GM12878 (cell line): ENCODE measurements around the gene CNDP2. TPM values are rescaled to one million over a fixed set of nuclear protein-coding genes. Genes with fewer than 3 reads are reported as not detected.

Experiments
- CREM ChIP-seq: IDR thresholded peaks from 2 replicates; pipeline ENCODE4 v1.6.1; 2014; ENCODE audit warnings: antibody characterized with exemption, low read depth
- FOS ChIP-seq: IDR thresholded peaks from 3 replicates; pipeline ENCODE4 v1.6.1; 2011; ENCODE audit warnings: borderline replicate concordance; ENCODE audit not compliant: insufficient read length; ENCODE audit errors: extremely low read depth
- GABPA ChIP-seq: IDR thresholded peaks from 2 replicates; pipeline ENCODE4 v1.6.1; 2014; ENCODE audit warnings: antibody characterized with exemption, low read depth, mild to moderate bottlenecking, inconsistent platforms
- HDGF ChIP-seq: fragments of 450-650 bp; IDR thresholded peaks from 2 replicates; pipeline ENCODE4 v1.6.1; 2016; ENCODE audit warnings: antibody characterized with exemption
- IKZF2 ChIP-seq, 2 experiments: fragments of 450-650 bp; IDR thresholded peaks; 2 replicates each; pipeline ENCODE4 v1.6.1; 2017; ENCODE audit warnings: mild to moderate bottlenecking in 2 of 2, moderate library complexity in 2 of 2
- JUND ChIP-seq: IDR thresholded peaks from 2 replicates; pipeline ENCODE4 v1.6.1; 2012; ENCODE audit warnings: low read depth, mild to moderate bottlenecking, low read length, improper control_type of control experiment, moderate library complexity
- MEF2B ChIP-seq: fragments of 450-650 bp; IDR thresholded peaks from 2 replicates; pipeline ENCODE4 v1.6.1; 2018; ENCODE audit warnings: mild to moderate bottlenecking, moderate library complexity; ENCODE audit not compliant: partially characterized antibody, poor library complexity, severe bottlenecking
- POLR2AphosphoS5 ChIP-seq: IDR thresholded peaks from 2 replicates; pipeline ENCODE4 v1.6.1; 2011; ENCODE audit warnings: mild to moderate bottlenecking, low read length, inconsistent platforms
- RAD51 ChIP-seq: fragments of 450-650 bp; IDR thresholded peaks from 2 replicates; pipeline ENCODE4 v1.6.1; 2016; ENCODE audit warnings: moderate library complexity, mild to moderate bottlenecking, inconsistent platforms
- RB1 ChIP-seq: fragments of 450-650 bp; formaldehyde crosslinking; IDR thresholded peaks from 2 replicates; pipeline ENCODE4 v1.6.1; 2017; ENCODE audit warnings: mild to moderate bottlenecking, borderline replicate concordance
- RFX5 ChIP-seq: IDR thresholded peaks from 2 replicates; pipeline ENCODE4 v1.6.1; 2011; ENCODE audit warnings: low read depth, low read length, improper control_type of control experiment
- RUNX3 ChIP-seq: IDR thresholded peaks from 2 replicates; pipeline ENCODE4 v1.6.1; 2012; ENCODE audit warnings: low read length, inconsistent platforms
- SMAD1 ChIP-seq: fragments of 450-650 bp; IDR thresholded peaks from 2 replicates; pipeline ENCODE4 v1.6.1; 2018; ENCODE audit warnings: mild to moderate bottlenecking, low read depth; ENCODE audit not compliant: partially characterized antibody
- SMAD5 ChIP-seq: IDR thresholded peaks from 2 replicates; pipeline ENCODE4 v1.6.1; 2016; ENCODE audit warnings: antibody characterized with exemption, low read depth
- SP1 ChIP-seq: IDR thresholded peaks from one replicate; pipeline ENCODE4 v1.6.1; 2011; ENCODE audit warnings: low read depth, low read length
- SRF ChIP-seq, 2 experiments: IDR thresholded peaks; 2 replicates each; pipeline ENCODE4 v1.6.1; 2011; ENCODE audit warnings: low read depth in 2 of 2, low read length in 2 of 2, mild to moderate bottlenecking in 1 of 2, moderate library complexity in 1 of 2
- TBL1XR1 ChIP-seq: IDR thresholded peaks from 2 replicates; pipeline ENCODE4 v1.6.1; 2012; ENCODE audit warnings: low read depth, low read length, improper control_type of control experiment
- TCF7 ChIP-seq: IDR thresholded peaks from 2 replicates; pipeline ENCODE4 v1.6.1; 2014; ENCODE audit warnings: antibody characterized with exemption, borderline replicate concordance
- polyA plus RNA-seq, 11 experiments: library from polyadenylated mRNA; depleted of rRNA in 4 of 11; unstranded in 6 of 11; stranded (reverse) in 5 of 11; fragments of >200 nt; fragmentation: Nextera tagmentation in 4 of 11; fragmentation: Illumina TruSeq in 1 of 11; extraction: Ambion mirVana in 4 of 11; extraction: Trizol in 1 of 11; gene quantifications; 1 replicate in 1 of 11; 2 replicates in 10 of 11; pipeline versions ENCODE4 v1.2.1 to v1.2.3, GENCODE V29; 2011 to 2016; ENCODE audit warnings: inconsistent platforms in 2 of 11, missing spikeins in 2 of 11, low read depth in 1 of 11
- total RNA-seq, 4 experiments: library from RNA; depleted of rRNA in 3 of 4; stranded (reverse); fragments of >200 nt in 3 of 4; fragmentation: Illumina TruSeq in 1 of 4; extraction: Trizol in 1 of 4; gene quantifications; 2 replicates each; pipeline versions ENCODE4 v1.2.1 to v1.2.3, GENCODE V29; 2013 to 2021
- TF ChIP-seq, protein P1 (sequence below): IDR thresholded peaks from 2 replicates; pipeline ENCODE4 v1.6.1; 2012; ENCODE audit warnings: improper control_type of control experiment, low read depth, low read length; ENCODE audit not compliant: insufficient replicate concordance
- TF ChIP-seq, protein P2 (sequence below): IDR thresholded peaks from 2 replicates; pipeline ENCODE4 v1.6.1; 2011; ENCODE audit warnings: low read depth, low read length, improper control_type of control experiment, borderline replicate concordance
- TF ChIP-seq, protein P3 (sequence below): IDR thresholded peaks from 2 replicates; pipeline ENCODE4 v1.6.1; 2012; ENCODE audit warnings: low read depth, low read length, improper control_type of control experiment
- TF ChIP-seq, protein P4 (sequence below): IDR thresholded peaks from 2 replicates; pipeline ENCODE4 v1.6.1; 2012; ENCODE audit warnings: low read depth, low read length, improper control_type of control experiment

Gene CNDP2
- total and polyA plus RNA-seq, 10 of the 15 experiments (the other 5 are each of a cell fraction or from before 2014, with no cell fraction given) = 63.5 to 213 (median 158) TPM

DNA sequence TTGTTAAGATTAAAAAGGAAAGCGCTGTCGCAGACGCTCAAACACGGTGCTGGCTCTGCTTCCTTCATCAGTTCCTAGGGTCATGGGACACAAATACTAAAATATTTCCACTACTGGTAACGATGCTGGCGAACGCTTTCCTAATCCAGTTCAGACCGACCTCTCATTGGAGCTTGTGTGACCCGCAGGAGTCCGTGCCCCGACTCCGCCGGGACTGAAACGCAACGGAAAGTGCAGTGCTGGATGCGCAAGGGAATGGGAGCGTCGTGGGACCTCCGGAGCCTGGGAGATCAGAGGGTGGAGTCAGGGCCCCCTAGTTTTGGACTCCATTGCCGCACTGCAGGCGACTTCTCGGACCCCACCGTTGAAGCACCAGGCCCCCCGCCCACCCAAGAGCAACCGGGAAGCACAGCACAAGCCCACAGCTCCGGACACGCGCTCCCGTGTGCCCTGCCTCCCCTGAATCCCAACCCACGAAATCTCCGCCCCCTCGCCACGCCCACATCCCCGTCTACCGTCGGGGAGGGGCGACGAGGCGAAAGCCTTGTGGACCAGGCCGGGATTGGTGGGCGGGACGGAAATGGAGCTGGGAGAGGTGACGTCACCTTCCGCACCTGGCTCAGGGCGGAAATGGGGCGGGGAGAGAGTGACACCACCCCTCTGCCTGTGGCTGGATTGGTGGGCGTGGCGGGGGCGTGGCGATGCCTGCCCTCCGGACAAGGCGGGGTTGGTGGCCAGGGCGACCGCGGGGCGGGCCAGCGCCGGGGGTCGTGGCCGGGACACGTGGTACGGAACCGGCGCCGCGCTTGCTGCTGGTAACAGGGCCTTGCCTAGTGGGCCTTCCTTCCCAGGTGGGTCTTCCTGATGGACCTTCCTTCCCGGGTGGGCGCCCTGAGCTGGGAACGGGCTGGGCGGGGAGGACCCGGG is at the start of gene CNDP2 (continued):
- TF ChIP-seq RFX5 = peak; percentile 78
- peak; percentile 99 for TF ChIP-seq HDGF
- peak; percentile 95 for TF ChIP-seq JUND
- peak; percentile 68 to 73 for TF ChIP-seq IKZF2 (IDR thresholded peaks at IDR 0.05)
- TF ChIP-seq SMAD5 = peak; percentile 69
- peak; percentile 82 for TF ChIP-seq RAD51
- TF ChIP-seq, protein P1, sequence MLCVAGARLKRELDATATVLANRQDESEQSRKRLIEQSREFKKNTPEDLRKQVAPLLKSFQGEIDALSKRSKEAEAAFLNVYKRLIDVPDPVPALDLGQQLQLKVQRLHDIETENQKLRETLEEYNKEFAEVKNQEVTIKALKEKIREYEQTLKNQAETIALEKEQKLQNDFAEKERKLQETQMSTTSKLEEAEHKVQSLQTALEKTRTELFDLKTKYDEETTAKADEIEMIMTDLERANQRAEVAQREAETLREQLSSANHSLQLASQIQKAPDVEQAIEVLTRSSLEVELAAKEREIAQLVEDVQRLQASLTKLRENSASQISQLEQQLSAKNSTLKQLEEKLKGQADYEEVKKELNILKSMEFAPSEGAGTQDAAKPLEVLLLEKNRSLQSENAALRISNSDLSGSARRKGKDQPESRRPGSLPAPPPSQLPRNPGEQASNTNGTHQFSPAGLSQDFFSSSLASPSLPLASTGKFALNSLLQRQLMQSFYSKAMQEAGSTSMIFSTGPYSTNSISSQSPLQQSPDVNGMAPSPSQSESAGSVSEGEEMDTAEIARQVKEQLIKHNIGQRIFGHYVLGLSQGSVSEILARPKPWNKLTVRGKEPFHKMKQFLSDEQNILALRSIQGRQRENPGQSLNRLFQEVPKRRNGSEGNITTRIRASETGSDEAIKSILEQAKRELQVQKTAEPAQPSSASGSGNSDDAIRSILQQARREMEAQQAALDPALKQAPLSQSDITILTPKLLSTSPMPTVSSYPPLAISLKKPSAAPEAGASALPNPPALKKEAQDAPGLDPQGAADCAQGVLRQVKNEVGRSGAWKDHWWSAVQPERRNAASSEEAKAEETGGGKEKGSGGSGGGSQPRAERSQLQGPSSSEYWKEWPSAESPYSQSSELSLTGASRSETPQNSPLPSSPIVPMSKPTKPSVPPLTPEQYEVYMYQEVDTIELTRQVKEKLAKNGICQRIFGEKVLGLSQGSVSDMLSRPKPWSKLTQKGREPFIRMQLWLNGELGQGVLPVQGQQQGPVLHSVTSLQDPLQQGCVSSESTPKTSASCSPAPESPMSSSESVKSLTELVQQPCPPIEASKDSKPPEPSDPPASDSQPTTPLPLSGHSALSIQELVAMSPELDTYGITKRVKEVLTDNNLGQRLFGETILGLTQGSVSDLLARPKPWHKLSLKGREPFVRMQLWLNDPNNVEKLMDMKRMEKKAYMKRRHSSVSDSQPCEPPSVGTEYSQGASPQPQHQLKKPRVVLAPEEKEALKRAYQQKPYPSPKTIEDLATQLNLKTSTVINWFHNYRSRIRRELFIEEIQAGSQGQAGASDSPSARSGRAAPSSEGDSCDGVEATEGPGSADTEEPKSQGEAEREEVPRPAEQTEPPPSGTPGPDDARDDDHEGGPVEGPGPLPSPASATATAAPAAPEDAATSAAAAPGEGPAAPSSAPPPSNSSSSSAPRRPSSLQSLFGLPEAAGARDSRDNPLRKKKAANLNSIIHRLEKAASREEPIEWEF = no peak
- peak; percentile 91 for TF ChIP-seq CREM
- TF ChIP-seq RB1 = 0 out of 2 replicates have a peak, but pooled peaks have one; percentile 23
- peak; percentile 82 for TF ChIP-seq GABPA
- TF ChIP-seq SMAD1 = no peak
- peak in 1 of 2 experiments; percentile 25; a peak in 1 of 4 replicates for TF ChIP-seq SRF (IDR thresholded peaks at IDR 0.05; ENCODE audit: low read depth in 2 of 2, low read length in 2 of 2)
- TF ChIP-seq RUNX3 = peak; percentile 55
- TF ChIP-seq, protein P2, sequence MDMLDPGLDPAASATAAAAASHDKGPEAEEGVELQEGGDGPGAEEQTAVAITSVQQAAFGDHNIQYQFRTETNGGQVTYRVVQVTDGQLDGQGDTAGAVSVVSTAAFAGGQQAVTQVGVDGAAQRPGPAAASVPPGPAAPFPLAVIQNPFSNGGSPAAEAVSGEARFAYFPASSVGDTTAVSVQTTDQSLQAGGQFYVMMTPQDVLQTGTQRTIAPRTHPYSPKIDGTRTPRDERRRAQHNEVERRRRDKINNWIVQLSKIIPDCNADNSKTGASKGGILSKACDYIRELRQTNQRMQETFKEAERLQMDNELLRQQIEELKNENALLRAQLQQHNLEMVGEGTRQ = peak; percentile 80
- TF ChIP-seq, protein P3, sequence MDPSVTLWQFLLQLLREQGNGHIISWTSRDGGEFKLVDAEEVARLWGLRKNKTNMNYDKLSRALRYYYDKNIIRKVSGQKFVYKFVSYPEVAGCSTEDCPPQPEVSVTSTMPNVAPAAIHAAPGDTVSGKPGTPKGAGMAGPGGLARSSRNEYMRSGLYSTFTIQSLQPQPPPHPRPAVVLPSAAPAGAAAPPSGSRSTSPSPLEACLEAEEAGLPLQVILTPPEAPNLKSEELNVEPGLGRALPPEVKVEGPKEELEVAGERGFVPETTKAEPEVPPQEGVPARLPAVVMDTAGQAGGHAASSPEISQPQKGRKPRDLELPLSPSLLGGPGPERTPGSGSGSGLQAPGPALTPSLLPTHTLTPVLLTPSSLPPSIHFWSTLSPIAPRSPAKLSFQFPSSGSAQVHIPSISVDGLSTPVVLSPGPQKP = 0 out of 2 replicates have a peak, but pooled peaks have one; percentile 26
- TF ChIP-seq, protein P4, sequence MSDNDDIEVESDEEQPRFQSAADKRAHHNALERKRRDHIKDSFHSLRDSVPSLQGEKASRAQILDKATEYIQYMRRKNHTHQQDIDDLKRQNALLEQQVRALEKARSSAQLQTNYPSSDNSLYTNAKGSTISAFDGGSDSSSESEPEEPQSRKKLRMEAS = peak; percentile 84
- TF ChIP-seq TBL1XR1 = peak; percentile 13; the same call in 1 of the 2 replicates
- TF ChIP-seq TCF7 = no peak
- TF ChIP-seq FOS = no peak
- peak; percentile 30 for TF ChIP-seq MEF2B
- peak; percentile 53 for TF ChIP-seq POLR2AphosphoS5
- peak; percentile 93 for TF ChIP-seq SP1
